Ovary (tissue), 3 donors: ENCODE results near the gene MED13.

ENCODE experiments used
- CTCF ChIP-seq, 3 donors: fragments of 450-650 bp in 2 of 3; fragments of 200-600 bp in 1 of 3; IDR thresholded peaks; one replicate each; pipeline versions ENCODE4 v1.5.1 to v1.8.0; 2016 to 2022; ENCODE audit warnings: antibody characterized with exemption in 3 of 3, mild to moderate bottlenecking in 1 of 3
- EP300 ChIP-seq: sonication (generic); formaldehyde crosslinking; IDR thresholded peaks from one replicate; pipeline ENCODE4 v1.6.1; 2017; ENCODE audit warnings: antibody characterized with exemption
- POLR2A ChIP-seq: fragments of 450-650 bp; IDR thresholded peaks from one replicate; pipeline ENCODE4 v1.6.1; 2017; ENCODE audit warnings: antibody characterized with exemption, mild to moderate bottlenecking, moderate library complexity
- donor health status: DM: no; HTN: no; CAD: no.

GRCh38 chr17:62017496-62017895 lies 47.6 kb downstream of the MED13 start:
- TF ChIP-seq CTCF (IDR thresholded peaks at IDR 0.05) (no peak), POLR2A (no peak), EP300 (no peak)
